ENCODE data around the gene RAC3.

DNA sequence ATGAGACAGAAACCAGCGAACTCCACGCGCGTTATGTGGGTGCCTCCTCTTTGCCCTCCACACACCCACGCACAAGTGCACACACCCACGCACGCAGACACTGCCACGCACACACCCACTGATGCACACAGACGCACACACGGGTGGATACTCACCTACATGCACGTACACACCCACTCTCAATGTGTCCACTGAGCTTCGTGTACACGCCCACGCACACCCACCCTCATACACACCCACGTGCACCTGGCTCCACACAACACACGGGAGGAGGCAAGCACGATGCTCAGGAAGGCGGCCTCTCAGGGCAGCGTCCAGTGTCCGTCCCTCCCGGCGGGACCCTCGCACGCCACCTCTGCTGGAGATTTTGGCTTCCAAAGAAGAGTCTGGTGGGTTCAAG is 15.9 kb downstream of the RAC3 start:
- no peak for TF ChIP-seq HNRNPL (IDR thresholded peaks at IDR 0.05; ENCODE audit: low read depth, low read length)
- no peak for TF ChIP-seq ZKSCAN8 (CRISPR knock-in tag; IDR thresholded peaks at IDR 0.05)
- no peak for TF ChIP-seq CBX5 (IDR thresholded peaks at IDR 0.05; ENCODE audit: borderline replicate concordance, low read depth)
- TF ChIP-seq GATA2 (CRISPR knock-in tag; IDR thresholded peaks at IDR 0.05) = no peak
- no peak for TF ChIP-seq CBFB (CRISPR knock-in tag; IDR thresholded peaks at IDR 0.05)
- no peak for TF ChIP-seq SRF (CRISPR knock-in tag; IDR thresholded peaks at IDR 0.05)
- TF ChIP-seq, protein P1, sequence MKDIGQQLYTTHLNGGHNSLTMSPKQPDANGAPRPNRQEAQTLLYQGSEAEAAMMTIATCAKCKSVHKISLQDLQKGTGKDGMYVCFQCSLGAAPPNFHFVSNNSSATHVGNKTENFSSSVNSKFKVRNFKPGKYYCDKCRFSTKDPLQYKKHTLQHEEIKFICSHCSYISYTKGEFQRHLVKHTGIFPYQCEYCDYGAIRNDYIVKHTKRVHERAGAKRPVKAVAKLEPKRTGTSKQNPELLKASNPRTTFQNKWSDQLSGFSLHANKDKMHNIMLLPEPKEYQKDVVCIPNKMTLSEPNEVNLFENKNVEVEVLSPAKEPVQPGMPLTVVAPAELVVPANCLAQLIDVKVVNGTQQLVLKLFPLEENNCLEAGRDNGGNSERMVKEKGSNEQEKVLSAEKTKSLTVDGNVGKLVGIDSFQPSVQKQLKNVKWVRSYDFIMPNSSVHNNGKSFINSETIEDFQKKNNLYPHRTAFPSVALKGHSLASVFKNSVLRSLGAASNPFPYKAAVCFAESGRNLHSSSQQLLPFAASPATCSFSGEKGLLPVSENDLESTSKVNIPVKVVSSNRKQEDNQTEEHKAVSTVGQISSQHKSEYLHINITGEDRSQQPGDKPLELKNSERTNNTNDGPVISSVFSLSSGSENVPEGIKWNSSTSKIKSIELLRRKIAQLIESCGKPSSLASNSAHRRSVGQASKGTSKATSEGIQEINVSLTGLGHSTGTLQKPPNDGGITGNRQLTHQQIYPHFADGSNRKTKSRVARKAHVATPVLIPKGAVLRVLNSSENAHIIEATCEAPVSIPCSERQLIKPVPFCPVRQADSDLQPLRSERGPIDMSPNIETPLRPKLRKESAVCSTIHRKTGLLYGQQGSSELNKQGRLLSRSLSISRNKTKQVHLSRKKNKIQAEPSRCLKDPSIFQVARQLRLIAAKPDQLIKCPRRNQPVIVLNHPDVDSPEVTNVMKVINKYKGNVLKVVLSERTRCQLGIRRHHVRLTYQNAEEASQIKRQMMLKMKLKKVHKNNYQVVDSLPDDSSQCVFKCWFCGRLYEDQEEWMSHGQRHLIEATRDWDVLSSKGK (CRISPR knock-in tag; IDR thresholded peaks at IDR 0.05) = no peak
- TF ChIP-seq, protein P2, sequence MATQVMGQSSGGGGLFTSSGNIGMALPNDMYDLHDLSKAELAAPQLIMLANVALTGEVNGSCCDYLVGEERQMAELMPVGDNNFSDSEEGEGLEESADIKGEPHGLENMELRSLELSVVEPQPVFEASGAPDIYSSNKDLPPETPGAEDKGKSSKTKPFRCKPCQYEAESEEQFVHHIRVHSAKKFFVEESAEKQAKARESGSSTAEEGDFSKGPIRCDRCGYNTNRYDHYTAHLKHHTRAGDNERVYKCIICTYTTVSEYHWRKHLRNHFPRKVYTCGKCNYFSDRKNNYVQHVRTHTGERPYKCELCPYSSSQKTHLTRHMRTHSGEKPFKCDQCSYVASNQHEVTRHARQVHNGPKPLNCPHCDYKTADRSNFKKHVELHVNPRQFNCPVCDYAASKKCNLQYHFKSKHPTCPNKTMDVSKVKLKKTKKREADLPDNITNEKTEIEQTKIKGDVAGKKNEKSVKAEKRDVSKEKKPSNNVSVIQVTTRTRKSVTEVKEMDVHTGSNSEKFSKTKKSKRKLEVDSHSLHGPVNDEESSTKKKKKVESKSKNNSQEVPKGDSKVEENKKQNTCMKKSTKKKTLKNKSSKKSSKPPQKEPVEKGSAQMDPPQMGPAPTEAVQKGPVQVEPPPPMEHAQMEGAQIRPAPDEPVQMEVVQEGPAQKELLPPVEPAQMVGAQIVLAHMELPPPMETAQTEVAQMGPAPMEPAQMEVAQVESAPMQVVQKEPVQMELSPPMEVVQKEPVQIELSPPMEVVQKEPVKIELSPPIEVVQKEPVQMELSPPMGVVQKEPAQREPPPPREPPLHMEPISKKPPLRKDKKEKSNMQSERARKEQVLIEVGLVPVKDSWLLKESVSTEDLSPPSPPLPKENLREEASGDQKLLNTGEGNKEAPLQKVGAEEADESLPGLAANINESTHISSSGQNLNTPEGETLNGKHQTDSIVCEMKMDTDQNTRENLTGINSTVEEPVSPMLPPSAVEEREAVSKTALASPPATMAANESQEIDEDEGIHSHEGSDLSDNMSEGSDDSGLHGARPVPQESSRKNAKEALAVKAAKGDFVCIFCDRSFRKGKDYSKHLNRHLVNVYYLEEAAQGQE (IDR thresholded peaks at IDR 0.05; ENCODE audit: borderline replicate concordance) = no peak
- TF ChIP-seq, protein P2 (CRISPR knock-in tag; IDR thresholded peaks at IDR 0.05; ENCODE audit: low read depth) = no peak
- no peak for TF ChIP-seq RBM25 (IDR thresholded peaks at IDR 0.05; ENCODE audit: low read depth, low read length, severe bottlenecking)
- TF ChIP-seq EZH2 (IDR thresholded peaks at IDR 0.05; ENCODE audit: borderline replicate concordance, low read depth, low read length) = no peak
- TF ChIP-seq, protein P3, sequence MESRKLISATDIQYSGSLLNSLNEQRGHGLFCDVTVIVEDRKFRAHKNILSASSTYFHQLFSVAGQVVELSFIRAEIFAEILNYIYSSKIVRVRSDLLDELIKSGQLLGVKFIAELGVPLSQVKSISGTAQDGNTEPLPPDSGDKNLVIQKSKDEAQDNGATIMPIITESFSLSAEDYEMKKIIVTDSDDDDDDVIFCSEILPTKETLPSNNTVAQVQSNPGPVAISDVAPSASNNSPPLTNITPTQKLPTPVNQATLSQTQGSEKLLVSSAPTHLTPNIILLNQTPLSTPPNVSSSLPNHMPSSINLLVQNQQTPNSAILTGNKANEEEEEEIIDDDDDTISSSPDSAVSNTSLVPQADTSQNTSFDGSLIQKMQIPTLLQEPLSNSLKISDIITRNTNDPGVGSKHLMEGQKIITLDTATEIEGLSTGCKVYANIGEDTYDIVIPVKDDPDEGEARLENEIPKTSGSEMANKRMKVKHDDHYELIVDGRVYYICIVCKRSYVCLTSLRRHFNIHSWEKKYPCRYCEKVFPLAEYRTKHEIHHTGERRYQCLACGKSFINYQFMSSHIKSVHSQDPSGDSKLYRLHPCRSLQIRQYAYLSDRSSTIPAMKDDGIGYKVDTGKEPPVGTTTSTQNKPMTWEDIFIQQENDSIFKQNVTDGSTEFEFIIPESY (CRISPR knock-in tag; IDR thresholded peaks at IDR 0.05) = no peak
- TF ChIP-seq, protein P4, sequence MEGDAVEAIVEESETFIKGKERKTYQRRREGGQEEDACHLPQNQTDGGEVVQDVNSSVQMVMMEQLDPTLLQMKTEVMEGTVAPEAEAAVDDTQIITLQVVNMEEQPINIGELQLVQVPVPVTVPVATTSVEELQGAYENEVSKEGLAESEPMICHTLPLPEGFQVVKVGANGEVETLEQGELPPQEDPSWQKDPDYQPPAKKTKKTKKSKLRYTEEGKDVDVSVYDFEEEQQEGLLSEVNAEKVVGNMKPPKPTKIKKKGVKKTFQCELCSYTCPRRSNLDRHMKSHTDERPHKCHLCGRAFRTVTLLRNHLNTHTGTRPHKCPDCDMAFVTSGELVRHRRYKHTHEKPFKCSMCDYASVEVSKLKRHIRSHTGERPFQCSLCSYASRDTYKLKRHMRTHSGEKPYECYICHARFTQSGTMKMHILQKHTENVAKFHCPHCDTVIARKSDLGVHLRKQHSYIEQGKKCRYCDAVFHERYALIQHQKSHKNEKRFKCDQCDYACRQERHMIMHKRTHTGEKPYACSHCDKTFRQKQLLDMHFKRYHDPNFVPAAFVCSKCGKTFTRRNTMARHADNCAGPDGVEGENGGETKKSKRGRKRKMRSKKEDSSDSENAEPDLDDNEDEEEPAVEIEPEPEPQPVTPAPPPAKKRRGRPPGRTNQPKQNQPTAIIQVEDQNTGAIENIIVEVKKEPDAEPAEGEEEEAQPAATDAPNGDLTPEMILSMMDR (IDR thresholded peaks at IDR 0.05 in 2 of 3, conservative IDR thresholded peaks at IDR 0.05 in 1 of 3; ENCODE audit: insufficient read depth in 2 of 3, low read depth in 1 of 3, low read length in 3 of 3) = no peak
- no peak for TF ChIP-seq SMAD3 (CRISPR knock-in tag; conservative IDR thresholded peaks at IDR 0.05)

All from K562 (cell line).